H1 (cell line): ENCODE data around the gene MANBA. TPM values are rescaled to one million over a fixed set of nuclear protein-coding genes. Genes with fewer than 3 reads are reported as not detected.

Experiments used
- BACH1 ChIP-seq: IDR thresholded peaks from 2 replicates; pipeline ENCODE4 v1.6.1; 2012; ENCODE audit warnings: low read length, improper control_type of control experiment
- CHD7 ChIP-seq: fragments of 300-600 bp; sonication (generic); IDR thresholded peaks from 2 replicates; pipeline ENCODE4 v1.7.1; 2012; ENCODE audit warnings: low read length, moderate library complexity, mild to moderate bottlenecking, inconsistent platforms; ENCODE audit not compliant: insufficient replicate concordance
- EP300 ChIP-seq, 2 experiments: IDR thresholded peaks; 1 replicate in 1 of 2; 2 replicates in 1 of 2; pipeline ENCODE4 v1.6.1; 2011 to 2012; ENCODE audit warnings: low read depth in 2 of 2, low read length in 2 of 2, mild to moderate bottlenecking in 2 of 2, borderline replicate concordance in 1 of 2, inconsistent platforms in 1 of 2, moderate library complexity in 1 of 2
- RBBP5 ChIP-seq: IDR thresholded peaks from 2 replicates; pipeline ENCODE4 v1.7.1; 2012; ENCODE audit warnings: low read depth, mild to moderate bottlenecking, inconsistent platforms, low read length, moderate library complexity, borderline replicate concordance
- USF2 ChIP-seq: IDR thresholded peaks from 2 replicates; pipeline ENCODE4 v1.6.1; 2011; ENCODE audit warnings: low read length, improper control_type of control experiment
- polyA plus RNA-seq, 7 experiments: library from polyadenylated mRNA; depleted of rRNA in 3 of 7; stranded (reverse) in 5 of 7; unstranded in 2 of 7; fragments of >200 nt in 5 of 7; fragments of 200-250 nt in 2 of 7; gene quantifications; 1 replicate in 5 of 7; 2 replicates in 1 of 7; 4 replicates in 1 of 7; pipeline versions ENCODE4 v1.2.1 to v1.2.3, GENCODE V29; 2011 to 2013; ENCODE audit warnings: missing spikeins in 2 of 7, mixed read lengths in 2 of 7
- total RNA-seq: library from RNA; stranded (reverse); fragmentation: NEBNext Ultra II Directional; extraction: Animal tissue kit (Norgen Biotek cat#: 25700); gene quantifications from 2 replicates; pipeline ENCODE4 v1.2.1, GENCODE V29; 2021

The MANBA gene
- total and polyA plus RNA-seq, 2 of the 8 experiments (the other 6 are each of a cell fraction or from before 2014, with no cell fraction given), result 22.9 to 27.8 TPM

GRCh38 chr4:102629673-102630072, 131.1 kb downstream of the MANBA start (continued):
- TF ChIP-seq CHD7 (no peak), USF2 (no peak), EP300 (IDR thresholded peaks at IDR 0.05; ENCODE audit: borderline replicate concordance in 1 of 2, low read depth in 2 of 2, low read length in 2 of 2) (no peak), RBBP5 (no peak), BACH1 (no peak)
